HG02852 (cell line): Measurements from ENCODE around the gene RELN.
A peak's percentile ranks its signal among the peaks of the same experiment; 100 is the strongest.
"Not testable (repeated sequence)": the region's sequence is repeated elsewhere in the genome, so short reads cannot be mapped to it uniquely, and the experiment has no call there.

Experiments used
- ATAC-seq: cut with Tn5 transposase; IDR thresholded peaks from one replicate; pipeline ENCODE4 v1.9.1; 2021; ENCODE audit warnings: mild to moderate bottlenecking, moderate library complexity; ENCODE audit not compliant: unreplicated experiment

The RELN gene

GRCh38 chr7:103532955-103533354, 456.5 kb downstream of the RELN start:
- ATAC-seq = no peak

- no peak for ATAC-seq
Observed at GRCh38 chr7:103528152-103528551, 461.3 kb downstream of the RELN start.

- ATAC-seq = no peak
Observed at GRCh38 chr7:103525937-103526336, 463.5 kb downstream of the RELN start.

GRCh38 chr7:103524042-103524907, 465.2 kb downstream of the RELN start:
- ATAC-seq = no peak

- ATAC-seq = no peak
Observed at GRCh38 chr7:103521937-103522336, 467.5 kb downstream of the RELN start.

DNA sequence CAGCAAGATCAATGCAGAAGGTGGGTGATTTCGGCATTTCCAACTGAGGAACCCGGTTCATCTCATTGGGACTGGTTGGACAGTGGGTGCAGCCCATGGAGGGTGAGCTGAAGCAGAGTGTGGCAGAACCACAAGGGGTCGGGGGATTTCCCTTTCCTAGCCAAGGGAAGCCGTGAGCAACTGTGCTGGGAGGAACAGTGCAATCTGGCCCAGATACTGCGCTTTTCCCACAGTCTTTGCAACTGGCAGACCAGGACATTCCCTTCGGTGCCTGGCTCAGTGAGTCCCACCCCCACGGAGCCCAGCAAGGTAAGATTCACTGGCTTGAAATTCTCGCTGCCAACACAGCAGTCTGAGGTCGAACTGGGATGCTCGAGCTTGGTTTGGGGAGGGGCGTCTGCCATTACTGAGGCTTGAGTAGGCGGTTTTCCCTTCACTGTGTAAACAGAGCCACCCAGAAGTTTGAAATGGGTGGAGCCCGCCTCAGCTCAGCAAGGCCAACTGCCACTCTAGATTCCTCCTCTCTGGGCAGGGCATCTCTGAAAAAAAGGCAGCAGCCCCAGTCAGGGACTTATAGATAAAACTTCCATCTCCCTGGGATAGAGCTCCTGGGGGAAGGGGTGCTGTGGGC, 484.8 kb downstream of the RELN start:
- no peak for ATAC-seq

GRCh38 chr7:103501206-103501605, 488.3 kb downstream of the RELN start:
- ATAC-seq = no peak

DNA sequence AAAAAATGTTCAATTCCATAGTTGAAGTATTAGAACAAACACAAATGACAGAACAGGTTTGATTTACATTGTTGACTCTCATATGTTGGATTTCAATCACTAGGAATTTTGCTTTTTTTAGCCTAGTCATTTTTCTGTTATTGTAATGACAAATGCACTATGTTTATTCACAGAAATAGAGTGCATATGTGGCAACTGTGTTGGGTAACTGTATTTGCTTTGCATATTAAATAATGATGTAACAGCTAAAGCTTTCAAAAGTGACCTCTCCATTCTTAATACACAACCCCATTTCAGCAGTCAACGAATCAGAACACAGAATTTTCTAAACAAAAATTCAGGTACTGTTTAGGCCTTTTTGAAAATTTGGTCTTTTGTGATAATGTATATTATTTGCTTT, 489.5 kb downstream of the RELN start:
- no peak for ATAC-seq

DNA sequence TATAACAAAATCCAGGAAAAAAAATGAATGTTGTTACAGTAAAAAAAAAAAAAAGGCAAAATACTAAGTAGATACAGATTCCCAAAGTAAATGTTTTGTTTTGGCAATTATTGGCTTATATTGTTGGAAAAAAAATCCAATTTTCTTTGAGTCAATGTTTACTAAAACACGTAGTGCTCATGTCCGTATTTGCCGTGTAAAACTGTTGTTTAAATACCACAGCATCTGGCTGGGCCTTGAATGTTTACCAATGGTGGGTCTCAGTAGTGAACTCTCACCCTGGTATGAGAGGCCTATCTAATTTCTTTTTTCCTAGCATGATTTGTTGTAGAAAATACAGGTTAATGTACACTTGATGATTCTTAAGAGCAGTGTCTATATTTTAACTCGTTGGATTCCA, 502.0 kb downstream of the RELN start:
- no peak for ATAC-seq

- ATAC-seq = not testable (repeated sequence)
Observed at GRCh38 chr7:103486873-103487272, 502.6 kb downstream of the RELN start.

DNA sequence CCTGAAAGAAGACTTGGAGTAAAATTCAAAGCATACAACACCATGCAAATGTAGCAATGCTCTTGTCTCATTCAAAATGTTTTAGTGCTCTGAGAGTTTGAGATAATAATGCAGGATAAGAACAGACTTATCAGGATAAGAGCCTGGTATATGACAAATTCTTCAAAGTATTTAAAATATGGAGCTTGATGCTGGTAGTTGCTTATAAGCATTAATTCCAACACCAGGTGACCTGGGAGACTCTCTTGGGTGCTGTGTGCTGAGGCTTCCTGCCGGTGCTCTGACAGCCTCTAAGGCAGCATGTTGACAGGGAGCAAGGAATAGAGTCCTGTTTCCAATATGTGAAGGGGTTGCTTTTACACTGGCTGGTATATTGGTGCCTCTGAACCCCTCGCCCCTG, 508.7 kb downstream of the RELN start:
- no peak for ATAC-seq

- no peak for ATAC-seq
Observed at GRCh38 chr7:103474956-103475355, 514.5 kb downstream of the RELN start.

DNA sequence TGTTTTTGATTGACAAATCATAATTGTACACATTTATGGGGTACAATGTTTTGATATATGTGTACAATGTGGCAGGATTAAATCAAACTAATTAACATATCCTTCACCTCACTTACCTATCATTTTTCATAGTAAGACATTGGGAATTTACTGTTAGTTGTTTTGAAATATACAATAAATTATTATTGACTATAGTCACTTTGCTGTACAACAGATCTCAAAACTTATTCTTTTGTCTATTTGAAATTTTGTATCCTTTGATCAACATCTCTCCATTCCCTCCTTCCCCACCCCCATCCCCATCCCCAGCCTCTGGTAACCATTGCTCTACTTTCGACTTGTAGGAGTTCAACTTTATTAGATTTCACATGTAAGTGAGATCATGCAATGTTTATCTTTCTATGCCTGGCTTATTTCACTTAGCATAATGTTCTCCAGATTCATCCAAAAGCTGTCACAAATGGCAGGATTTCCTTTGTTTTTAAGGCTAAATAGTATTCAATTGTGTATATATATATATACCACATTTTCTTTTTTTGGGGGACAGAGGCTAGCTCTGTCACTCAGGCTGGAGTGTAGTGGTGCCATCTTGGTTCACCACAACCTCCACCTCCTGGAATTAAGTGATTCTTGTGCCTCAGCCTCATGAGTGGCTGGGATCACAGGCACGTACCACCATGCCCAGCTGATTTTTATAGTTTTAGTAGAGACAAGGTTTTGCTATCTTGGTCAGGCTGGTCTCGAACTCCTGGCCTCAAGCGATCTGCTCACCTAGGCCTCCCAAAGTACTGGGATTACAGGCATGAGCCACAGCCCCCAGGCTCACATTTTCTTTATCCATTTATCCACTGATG, 520.1 kb downstream of the RELN start:
- no peak for ATAC-seq

- ATAC-seq = no peak
Observed at GRCh38 chr7:103466814-103467213, 522.6 kb downstream of the RELN start.

- no peak for ATAC-seq
Observed at GRCh38 chr7:103462358-103462757, 527.1 kb downstream of the RELN start.

- ATAC-seq = peak; percentile 81
Observed at GRCh38 chr7:103447073-103447960, 542.1 kb downstream of the RELN start.

- peak; percentile 63 for ATAC-seq
Observed at GRCh38 chr7:103446049-103446520, 543.4 kb downstream of the RELN start, which contains the start of gene SLC26A5. Gene SLC26A5 (minus strand): TSS chr7:103446207. CDS start chr7:103421514, 24,693 bp downstream.

- peak; percentile 21 for ATAC-seq
Observed at GRCh38 chr7:103445228-103446048, 544.0 kb downstream of the RELN start.

- no peak for ATAC-seq
Observed at GRCh38 chr7:103439661-103440060, 549.8 kb downstream of the RELN start.
